NB4 (cell line): ENCODE results near the gene MELTF.

ENCODE experiments used
- CTCF ChIP-seq: IDR thresholded peaks from one replicate; pipeline ENCODE4 v1.5.1; 2012; ENCODE audit warnings: low read depth, low read length
- POLR2A ChIP-seq: IDR thresholded peaks from 2 replicates; pipeline ENCODE4 v1.6.1; 2011; ENCODE audit warnings: mild to moderate bottlenecking; ENCODE audit not compliant: insufficient read length; ENCODE audit errors: extremely low read depth

- TF ChIP-seq CTCF (no peak), POLR2A (no peak)
Measured at GRCh38 chr3:196968233-196969133, 61.1 kb downstream of the MELTF start, which contains the start of gene PIGZ.
